OCI-LY1 (cell line): Measurements from ENCODE around the gene NCAPD2.

Experiments
- H2AFZ ChIP-seq: fragments of 200-600 bp; sonication (generic), shearing (Covaris generic); 2 replicates; pipeline ENCODE4 v1.6.0; 2014; ENCODE audit warnings: antibody characterized with exemption, mild to moderate bottlenecking, low read length
- H3F3A ChIP-seq: fragments of 200-600 bp; sonication (generic), shearing (Covaris generic); 2 replicates; pipeline ENCODE4 v1.6.0; 2014; ENCODE audit warnings: mild to moderate bottlenecking, antibody characterized with exemption, low read length, moderate library complexity; ENCODE audit not compliant: insufficient read depth
- H3K27ac ChIP-seq: fragments of 200-600 bp; sonication (generic); 2 replicates; pipeline ENCODE4 v1.5.1; 2014; ENCODE audit warnings: low read length, mixed run types, mild to moderate bottlenecking, low read depth; ENCODE audit not compliant: poor library complexity, severe bottlenecking
- H3K27me3 ChIP-seq: fragments of 200-600 bp; sonication (generic); 2 replicates; pipeline ENCODE4 v1.6.0; 2014; ENCODE audit warnings: antibody characterized with exemption, mild to moderate bottlenecking, low read length, moderate library complexity; ENCODE audit not compliant: insufficient read depth
- H3K36me3 ChIP-seq: fragments of 200-600 bp; sonication (generic); 2 replicates; pipeline ENCODE4 v1.6.1; 2014; ENCODE audit warnings: mild to moderate bottlenecking, antibody characterized with exemption, low read length, moderate library complexity, mixed read lengths; ENCODE audit not compliant: insufficient read depth
- H3K4me1 ChIP-seq: fragments of 200-600 bp; sonication (generic); 2 replicates; pipeline ENCODE4 v1.5.1; 2014; ENCODE audit warnings: mild to moderate bottlenecking, low read length, moderate library complexity; ENCODE audit not compliant: insufficient read depth, severe bottlenecking
- H3K4me2 ChIP-seq: fragments of 200-600 bp; sonication (generic), shearing (Covaris generic); 2 replicates; pipeline ENCODE4 v1.6.1; 2014; ENCODE audit warnings: low read length
- H3K4me3 ChIP-seq: fragments of 200-600 bp; sonication (generic); 2 replicates; pipeline ENCODE4 v1.5.1; 2014; ENCODE audit warnings: low read length, low read depth, mild to moderate bottlenecking, mixed read lengths; ENCODE audit not compliant: poor library complexity, severe bottlenecking
- H3K79me2 ChIP-seq: fragments of 200-600 bp; shearing (Covaris generic); 2 replicates; pipeline ENCODE4 v1.6.1; 2016; ENCODE audit warnings: mixed run types, low read length, mixed read lengths; ENCODE audit not compliant: insufficient read depth
- H3K9ac ChIP-seq: fragments of 200-600 bp; sonication (generic), shearing (Covaris generic); 2 replicates; pipeline ENCODE4 v1.6.1; 2014; ENCODE audit warnings: mild to moderate bottlenecking, low read length, mixed read lengths
- H3K9me2 ChIP-seq: fragments of 200-600 bp; sonication (generic), shearing (Covaris generic); 2 replicates; pipeline ENCODE4 v1.6.1; 2014; ENCODE audit warnings: low read depth, mild to moderate bottlenecking, low read length, mixed read lengths
- H3K9me3 ChIP-seq: fragments of 200-600 bp; shearing (Covaris generic); 2 replicates; pipeline ENCODE4 v1.6.1; 2014; ENCODE audit warnings: low read length, mixed read lengths
- H4K20me1 ChIP-seq: fragments of 200-600 bp; sonication (generic), shearing (Covaris generic); 2 replicates; pipeline ENCODE4 v1.6.0; 2016; ENCODE audit warnings: mild to moderate bottlenecking, low read length; ENCODE audit not compliant: insufficient read depth
- CTCF ChIP-seq: fragments of 200-600 bp; sonication (generic), shearing (Covaris generic); IDR thresholded peaks from 2 replicates; pipeline ENCODE4 v1.5.1; 2017; ENCODE audit warnings: mild to moderate bottlenecking, antibody characterized with exemption, low read length, moderate library complexity, mixed read lengths
- EZH2 ChIP-seq: fragments of 200-600 bp; sonication (generic), shearing (Covaris generic); IDR thresholded peaks from 2 replicates; pipeline ENCODE4 v1.8.0; 2017; ENCODE audit warnings: borderline replicate concordance, mixed run types, mild to moderate bottlenecking, antibody characterized with exemption, low read length, moderate library complexity, mixed read lengths

The NCAPD2 gene

GRCh38 chr12:6526201-6526600, 32.3 kb downstream of the NCAPD2 start:
- Histone ChIP-seq H2AFZ (no peak overlapping the region), H3K27ac (no peak overlapping the region), H3F3A (no peaks in the 10 kb centered on the region), H3K9me3 (no peaks in the 10 kb centered on the region), H3K9ac (no peak overlapping the region), H3K36me3 (peaks cover 100% of the 10 kb centered on the region), H4K20me1 (no peaks in the 10 kb centered on the region), H3K79me2 (no peaks in the 10 kb centered on the region), H3K9me2 (no peaks in the 10 kb centered on the region), H3K27me3 (no peaks in the 10 kb centered on the region), H3K4me3 (no peak overlapping the region), H3K4me2 (no peak overlapping the region), H3K4me1 (no peaks in the 10 kb centered on the region)
- no peak for TF ChIP-seq EZH2

DNA sequence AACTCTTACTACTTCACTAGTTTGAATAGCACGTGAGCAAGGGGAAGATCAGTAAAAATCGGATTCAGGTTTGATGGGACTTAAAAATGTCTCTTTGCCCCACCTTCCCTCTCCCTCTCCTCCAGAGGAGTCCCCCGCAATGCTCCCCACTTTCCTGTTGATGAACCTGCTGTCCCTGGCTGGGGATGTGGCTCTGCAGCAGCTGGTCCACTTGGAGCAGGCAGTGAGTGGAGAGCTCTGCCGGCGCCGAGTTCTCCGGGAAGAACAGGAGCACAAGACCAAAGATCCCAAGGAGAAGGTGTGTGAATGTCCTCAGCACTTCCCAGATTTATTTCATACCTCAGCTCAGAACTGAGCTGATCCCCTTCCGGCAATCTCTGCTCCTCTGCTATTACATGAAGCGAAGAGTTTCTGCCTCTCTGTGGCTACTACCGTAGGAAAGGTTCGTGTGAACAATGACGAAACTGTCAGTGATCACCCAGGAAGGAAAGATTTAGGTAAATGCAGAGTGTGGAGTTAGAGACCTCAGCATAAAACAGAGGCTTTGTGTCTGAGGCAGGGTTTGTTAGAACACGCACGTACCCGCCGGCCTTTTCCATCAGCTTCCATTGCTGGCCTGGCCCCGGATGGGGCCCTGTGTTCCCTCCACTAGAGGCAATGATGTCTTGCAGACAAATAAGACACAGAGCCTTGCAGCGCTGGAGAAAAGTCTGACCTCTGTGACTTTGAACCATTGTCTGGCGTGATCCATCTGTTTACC, 33.0 kb downstream of the NCAPD2 start:
- Histone ChIP-seq H3K36me3 (peaks cover 100% of the 10 kb centered on the region), H3K27me3 (no peaks in the 10 kb centered on the region), H3K4me1 (peaks cover 6% of the 10 kb centered on the region), H3K9me2 (no peaks in the 10 kb centered on the region), H3K27ac (no peak overlapping the region), H4K20me1 (no peaks in the 10 kb centered on the region), H3K4me2 (no peak overlapping the region), H3F3A (no peaks in the 10 kb centered on the region), H3K4me3 (no peak overlapping the region), H2AFZ (no peak overlapping the region), H3K9ac (no peak overlapping the region), H3K79me2 (no peaks in the 10 kb centered on the region), H3K9me3 (no peaks in the 10 kb centered on the region)
- TF ChIP-seq EZH2 (no peak), CTCF (no peak)

DNA sequence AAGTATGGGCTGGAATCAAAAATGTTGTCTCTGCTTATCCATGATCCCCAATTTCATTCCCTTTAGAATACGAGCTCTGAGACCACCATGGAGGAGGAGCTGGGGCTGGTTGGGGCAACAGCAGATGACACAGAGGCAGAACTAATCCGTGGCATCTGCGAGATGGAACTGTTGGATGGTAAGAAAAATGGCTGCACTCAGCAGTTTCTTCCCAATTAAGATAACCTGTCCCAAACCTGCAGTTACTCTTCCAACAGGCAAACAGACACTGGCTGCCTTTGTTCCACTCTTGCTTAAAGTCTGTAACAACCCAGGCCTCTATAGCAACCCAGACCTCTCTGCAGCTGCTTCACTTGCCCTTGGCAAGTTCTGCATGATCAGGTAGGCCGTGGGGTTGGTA, 33.8 kb downstream of the NCAPD2 start:
- H3K36me3 ChIP-seq: peaks cover 98% of the 10 kb centered on the region
- H3K79me2 ChIP-seq: no peaks in the 10 kb centered on the region
- no peak for TF ChIP-seq CTCF
- no peak for TF ChIP-seq EZH2
- H3K9ac ChIP-seq: no peak overlapping the region
- no peaks in the 10 kb centered on the region for H3K9me2 ChIP-seq
- no peak overlapping the region for H2AFZ ChIP-seq
- no peaks in the 10 kb centered on the region for H3F3A ChIP-seq
- H3K4me3 ChIP-seq: no peak overlapping the region
- H3K27me3 ChIP-seq: no peaks in the 10 kb centered on the region
- H3K9me3 ChIP-seq: no peaks in the 10 kb centered on the region
- H3K4me2 ChIP-seq: no peak overlapping the region
- no peak overlapping the region for H3K27ac ChIP-seq
- H3K4me1 ChIP-seq: peaks cover 13% of the 10 kb centered on the region
- H4K20me1 ChIP-seq: no peaks in the 10 kb centered on the region
